GM19025 (cell line): Measurements from ENCODE around the gene CSNK2A1.
"Not testable (repeated sequence)": the region's sequence is repeated elsewhere in the genome, so short reads cannot be mapped to it uniquely, and the experiment has no call there.

Experiments
- ATAC-seq: cut with Tn5 transposase; IDR thresholded peaks from one replicate; pipeline ENCODE4 v1.9.1; 2021; ENCODE audit warnings: mild to moderate bottlenecking, low read depth, moderate library complexity; ENCODE audit not compliant: unreplicated experiment

The CSNK2A1 gene

GRCh38 chr20:497979-498378, 45.6 kb downstream of the CSNK2A1 start:
- ATAC-seq = no peak

- no peak for ATAC-seq
Measured at GRCh38 chr20:496126-496696, 47.4 kb downstream of the CSNK2A1 start.

- ATAC-seq = no peak
Measured at GRCh38 chr20:492159-492558, 51.4 kb downstream of the CSNK2A1 start.

- ATAC-seq = no peak
Measured at GRCh38 chr20:487655-488054, 55.9 kb downstream of the CSNK2A1 start.

GRCh38 chr20:483815-484644, 59.6 kb downstream of the CSNK2A1 start:
- ATAC-seq = no peak

- no peak for ATAC-seq
Measured at GRCh38 chr20:481167-481566, 62.4 kb downstream of the CSNK2A1 start.

- ATAC-seq = no peak
Measured at GRCh38 chr20:480044-480443, 63.5 kb downstream of the CSNK2A1 start.

GRCh38 chr20:479487-479886, 64.1 kb downstream of the CSNK2A1 start:
- ATAC-seq = no peak

- ATAC-seq = no peak
Measured at GRCh38 chr20:478949-479429, 64.6 kb downstream of the CSNK2A1 start.

- ATAC-seq = no peak
Measured at GRCh38 chr20:478010-478948, 65.3 kb downstream of the CSNK2A1 start.

- ATAC-seq = not testable (repeated sequence)
Measured at GRCh38 chr20:476561-477249, 66.9 kb downstream of the CSNK2A1 start.

GRCh38 chr20:475463-476357, 67.9 kb downstream of the CSNK2A1 start:
- ATAC-seq = no peak

GRCh38 chr20:474581-474980, 69.0 kb downstream of the CSNK2A1 start:
- ATAC-seq = no peak

GRCh38 chr20:472889-473292, 70.7 kb downstream of the CSNK2A1 start:
- no peak for ATAC-seq

GRCh38 chr20:472137-472846, 71.3 kb downstream of the CSNK2A1 start:
- no peak for ATAC-seq

GRCh38 chr20:469746-470490, 73.7 kb downstream of the CSNK2A1 start:
- no peak for ATAC-seq

- ATAC-seq = no peak
Measured at GRCh38 chr20:467755-468154, 75.8 kb downstream of the CSNK2A1 start.
